ENCODE data around the gene KANSL1. TPM values are rescaled to one million over a fixed set of nuclear protein-coding genes. Genes with fewer than 3 reads are reported as not detected.
A peak's percentile ranks its signal among the peaks of the same experiment; 100 is the strongest.

The KANSL1 gene
- total RNA-seq, 1 donor from 2014 or later, result 136 TPM

GRCh38 chr17:45992904-45993303, 200.3 kb downstream of the KANSL1 start:
- Histone ChIP-seq H3K4me2 (no peak overlapping the region), H3K36me3 (no peaks in the 10 kb centered on the region), H4K20me1 (ENCODE audit: low read depth) (no peaks in the 10 kb centered on the region), H3K9me3 (ENCODE audit: low read depth) (no peaks in the 10 kb centered on the region), H3K79me2 (ENCODE audit: low read depth) (no peaks in the 10 kb centered on the region), H3K27me3 (no peaks in the 10 kb centered on the region), H3K27ac (no peak overlapping the region), H3K4me1 (peaks cover 18% of the 10 kb centered on the region), H2AFZ (replicated peaks) (no peak overlapping the region), H3K4me3 (no peak overlapping the region), H3F3A (ENCODE audit: low read depth) (peaks cover 14% of the 10 kb centered on the region), H3K9ac (no peak overlapping the region)
- H3K9me3 Mint-ChIP-seq, result no peaks in the 10 kb centered on the region
- H3K36me3 Mint-ChIP-seq, result no peaks in the 10 kb centered on the region
- TF ChIP-seq CTCF (IDR thresholded peaks at IDR 0.05), result no peak
- DNase-seq (ENCODE audit: low spot score), result peak; percentile 34
- peaks cover 3% of the 10 kb centered on the region for H3K27me3 Mint-ChIP-seq (ENCODE audit: insufficient read depth, low read depth)
- H3K4me1 Mint-ChIP-seq, result peaks cover 13% of the 10 kb centered on the region
- H3K4me3 Mint-ChIP-seq, result no peak overlapping the region
- H3K27ac Mint-ChIP-seq, result no peak overlapping the region

DNA sequence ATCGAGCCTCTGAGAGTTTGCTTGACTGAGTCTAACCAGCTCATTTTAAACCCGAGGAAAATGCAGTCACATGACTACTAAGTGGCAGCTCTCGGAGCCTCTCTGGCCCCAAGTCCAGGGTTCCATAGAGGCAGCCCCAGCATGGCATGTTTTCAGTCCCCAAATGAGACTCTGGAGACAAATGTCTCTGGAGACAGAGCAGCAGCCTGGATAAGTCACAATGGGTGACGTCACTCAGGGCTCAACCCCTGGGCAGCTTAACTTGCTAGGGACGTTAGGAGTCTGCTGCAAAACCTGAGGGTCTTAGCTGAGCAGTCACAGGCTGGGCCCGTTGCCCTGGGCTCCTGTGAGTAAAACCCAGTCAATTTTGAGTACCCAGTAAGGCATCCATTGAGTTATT, 201.1 kb downstream of the KANSL1 start:
- H3K4me3 Mint-ChIP-seq, result no peak overlapping the region
- no peak overlapping the region for H3K27ac Mint-ChIP-seq
- Histone ChIP-seq H3K4me1 (peaks cover 18% of the 10 kb centered on the region), H2AFZ (replicated peaks) (no peak overlapping the region), H3F3A (ENCODE audit: low read depth) (peaks cover 14% of the 10 kb centered on the region), H3K9ac (no peak overlapping the region), H3K27me3 (no peaks in the 10 kb centered on the region), H3K27ac (no peak overlapping the region), H4K20me1 (ENCODE audit: low read depth) (no peaks in the 10 kb centered on the region), H3K9me3 (ENCODE audit: low read depth) (no peaks in the 10 kb centered on the region), H3K79me2 (ENCODE audit: low read depth) (no peaks in the 10 kb centered on the region), H3K4me3 (no peak overlapping the region), H3K4me2 (no peak overlapping the region), H3K36me3 (no peaks in the 10 kb centered on the region)
- H3K36me3 Mint-ChIP-seq, result no peaks in the 10 kb centered on the region
- H3K4me1 Mint-ChIP-seq, result peaks cover 13% of the 10 kb centered on the region
- no peak for DNase-seq (ENCODE audit: low spot score)
- H3K27me3 Mint-ChIP-seq (ENCODE audit: insufficient read depth, low read depth), result peaks cover 3% of the 10 kb centered on the region
- H3K9me3 Mint-ChIP-seq, result no peaks in the 10 kb centered on the region
- TF ChIP-seq EZH2phosphoT487 (IDR thresholded peaks at IDR 0.05) (no peak), CTCF (IDR thresholded peaks at IDR 0.05) (no peak), EZH2 (IDR thresholded peaks at IDR 0.05) (no peak)

DNA sequence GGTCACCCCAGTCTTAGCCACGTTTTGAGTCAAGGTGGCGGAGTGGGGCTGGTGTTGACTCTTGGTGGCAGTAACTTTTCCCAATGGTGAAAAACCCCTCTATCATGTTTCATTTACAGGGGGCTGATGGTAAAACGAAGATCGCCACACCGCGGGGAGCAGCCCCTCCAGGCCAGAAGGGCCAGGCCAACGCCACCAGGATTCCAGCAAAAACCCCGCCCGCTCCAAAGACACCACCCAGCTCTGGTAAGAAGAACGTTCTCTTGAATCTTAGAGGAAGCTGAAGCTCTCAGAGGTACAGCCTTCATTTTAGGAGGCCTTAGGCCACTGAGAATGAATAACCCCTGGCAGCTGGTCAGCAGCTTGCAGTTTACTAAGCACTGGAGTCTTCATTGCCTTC, 201.9 kb downstream of the KANSL1 start:
- H3K36me3 Mint-ChIP-seq, result no peaks in the 10 kb centered on the region
- TF ChIP-seq EZH2 (IDR thresholded peaks at IDR 0.05), result no peak
- TF ChIP-seq CTCF (IDR thresholded peaks at IDR 0.05), result no peak
- TF ChIP-seq EZH2phosphoT487 (IDR thresholded peaks at IDR 0.05), result no peak
- Histone ChIP-seq H3K9ac (no peak overlapping the region), H3K4me2 (no peak overlapping the region), H3K4me1 (peaks cover 18% of the 10 kb centered on the region), H3F3A (ENCODE audit: low read depth) (peaks cover 14% of the 10 kb centered on the region), H3K36me3 (no peaks in the 10 kb centered on the region), H4K20me1 (ENCODE audit: low read depth) (no peaks in the 10 kb centered on the region), H3K27me3 (no peaks in the 10 kb centered on the region), H2AFZ (replicated peaks) (no peak overlapping the region), H3K27ac (no peak overlapping the region), H3K9me3 (ENCODE audit: low read depth) (no peaks in the 10 kb centered on the region), H3K4me3 (no peak overlapping the region), H3K79me2 (ENCODE audit: low read depth) (no peaks in the 10 kb centered on the region)
- DNase-seq (ENCODE audit: low spot score), result no peak
- no peak overlapping the region for H3K27ac Mint-ChIP-seq
- H3K4me1 Mint-ChIP-seq, result peaks cover 13% of the 10 kb centered on the region
- peaks cover 3% of the 10 kb centered on the region for H3K27me3 Mint-ChIP-seq (ENCODE audit: insufficient read depth, low read depth)
- H3K4me3 Mint-ChIP-seq, result no peak overlapping the region
- H3K9me3 Mint-ChIP-seq, result no peaks in the 10 kb centered on the region

DNA sequence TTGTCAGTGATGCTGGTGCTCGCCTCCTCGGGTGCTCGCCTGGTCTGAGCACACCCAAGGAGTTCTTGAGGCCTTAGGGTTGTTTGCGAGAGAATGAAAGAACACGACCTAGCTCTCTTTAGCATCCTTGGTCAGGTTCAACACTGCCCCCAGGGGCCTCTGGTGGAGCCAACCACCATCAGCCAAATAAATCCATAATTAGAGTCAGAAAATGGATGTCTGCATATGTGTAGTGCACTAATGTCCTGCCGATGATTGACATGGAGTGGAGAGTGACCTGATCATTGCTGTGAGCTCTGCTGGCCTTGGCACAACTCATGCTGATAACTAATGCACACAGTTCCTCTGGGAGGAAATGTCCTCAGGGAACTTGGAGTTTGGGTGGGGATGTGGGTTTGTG, 202.3 kb downstream of the KANSL1 start:
- no peak overlapping the region for H3K4me3 Mint-ChIP-seq
- TF ChIP-seq EZH2phosphoT487 (IDR thresholded peaks at IDR 0.05) (no peak), CTCF (IDR thresholded peaks at IDR 0.05) (no peak), EZH2 (IDR thresholded peaks at IDR 0.05) (no peak)

More for the DNA sequence above, 202.3 kb downstream of the KANSL1 start:
- Histone ChIP-seq H3K36me3 (no peaks in the 10 kb centered on the region), H2AFZ (replicated peaks) (no peak overlapping the region), H3K27ac (no peak overlapping the region), H3K4me3 (no peak overlapping the region), H3K79me2 (ENCODE audit: low read depth) (no peaks in the 10 kb centered on the region), H3F3A (ENCODE audit: low read depth) (peaks cover 14% of the 10 kb centered on the region), H3K9ac (no peak overlapping the region), H3K9me3 (ENCODE audit: low read depth) (no peaks in the 10 kb centered on the region), H3K4me1 (peaks cover 18% of the 10 kb centered on the region), H3K27me3 (no peaks in the 10 kb centered on the region), H4K20me1 (ENCODE audit: low read depth) (no peaks in the 10 kb centered on the region), H3K4me2 (no peak overlapping the region)
- no peak for DNase-seq (ENCODE audit: low spot score)
- H3K36me3 Mint-ChIP-seq, result no peaks in the 10 kb centered on the region
- peaks cover 13% of the 10 kb centered on the region for H3K4me1 Mint-ChIP-seq
- no peaks in the 10 kb centered on the region for H3K9me3 Mint-ChIP-seq
- H3K27ac Mint-ChIP-seq, result no peak overlapping the region
- H3K27me3 Mint-ChIP-seq (ENCODE audit: insufficient read depth, low read depth), result peaks cover 3% of the 10 kb centered on the region
